HG03095 (cell line): ENCODE measurements around the gene RBM41.
A peak's percentile ranks its signal among the peaks of the same experiment; 100 is the strongest.
"Not testable (repeated sequence)": the region's sequence is repeated elsewhere in the genome, so short reads cannot be mapped to it uniquely, and the experiment has no call there.

Experiments
- ATAC-seq: cut with Tn5 transposase; IDR thresholded peaks from one replicate; pipeline ENCODE4 v1.9.1; 2021; ENCODE audit warnings: moderate library complexity; ENCODE audit not compliant: unreplicated experiment

The RBM41 gene

GRCh38 chrX:107118322-107119147 lies at the start of gene RBM41:
Gene RBM41 (minus strand): TSS chrX:107118822. CDS start chrX:107118773, 49 bp downstream.
- peak; percentile 99 for ATAC-seq

GRCh38 chrX:107168257-107168656 lies 49.6 kb upstream of the RBM41 start:
- ATAC-seq, result no peak

- ATAC-seq, result no peak
Measured at GRCh38 chrX:107167163-107167921, 48.7 kb upstream of the RBM41 start.

GRCh38 chrX:107157618-107158017 lies 39.0 kb upstream of the RBM41 start:
- ATAC-seq, result not testable (repeated sequence)

- ATAC-seq, result not testable (repeated sequence)
Measured at GRCh38 chrX:107155621-107156430, 37.2 kb upstream of the RBM41 start.

GRCh38 chrX:107154787-107155620 lies 36.4 kb upstream of the RBM41 start:
- no peak for ATAC-seq

- no peak for ATAC-seq
Measured at GRCh38 chrX:107153005-107153404, 34.4 kb upstream of the RBM41 start.

GRCh38 chrX:107146670-107147069 lies 28.0 kb upstream of the RBM41 start:
- ATAC-seq, result no peak

- no peak for ATAC-seq
Measured at GRCh38 chrX:107135965-107136307, 17.3 kb upstream of the RBM41 start.

- ATAC-seq, result no peak
Measured at GRCh38 chrX:107135049-107135964, 16.7 kb upstream of the RBM41 start.

- no peak for ATAC-seq
Measured at GRCh38 chrX:107123750-107124149, 5.1 kb upstream of the RBM41 start.

- no peak for ATAC-seq
Measured at GRCh38 chrX:107119283-107119682, 661 bp upstream of the RBM41 start.

- peak; percentile 19 for ATAC-seq
Measured at GRCh38 chrX:107117993-107118321, 665 bp downstream of the RBM41 start.

- ATAC-seq, result no peak
Measured at GRCh38 chrX:107107459-107107858, 11.2 kb downstream of the RBM41 start.

GRCh38 chrX:107102980-107103379 lies 15.6 kb downstream of the RBM41 start:
- no peak for ATAC-seq

- ATAC-seq, result no peak
Measured at GRCh38 chrX:107076158-107076557, 42.5 kb downstream of the RBM41 start.

GRCh38 chrX:107057731-107058130 lies 60.9 kb downstream of the RBM41 start:
- ATAC-seq, result not testable (repeated sequence)

GRCh38 chrX:107054978-107055377 lies 63.6 kb downstream of the RBM41 start:
- no peak for ATAC-seq

GRCh38 chrX:107050195-107050709 lies 68.4 kb downstream of the RBM41 start:
- no peak for ATAC-seq
